Measurements from ENCODE around the gene AFAP1L1.

GRCh38 chr5:149372076-149372795 lies 100.6 kb downstream of the AFAP1L1 start:
- TF ChIP-seq ZNF740 (CRISPR knock-in tag; IDR thresholded peaks at IDR 0.05), result no peak
- no peak for TF ChIP-seq ZNF740 (tag; IDR thresholded peaks at IDR 0.05)
- no peak for TF ChIP-seq POLR3G (IDR thresholded peaks at IDR 0.05; ENCODE audit: extremely low read depth, insufficient read length, insufficient replicate concordance)
- TF ChIP-seq AFF1 (IDR thresholded peaks at IDR 0.05; ENCODE audit: low read depth in 1 of 2, partially characterized antibody in 2 of 2), result no peak
- no peak for TF ChIP-seq UBTF (IDR thresholded peaks at IDR 0.05; ENCODE audit: borderline replicate concordance in 1 of 2, low read depth in 2 of 2, low read length in 2 of 2)
- no peak for TF ChIP-seq DPF2 (IDR thresholded peaks at IDR 0.05)
- TF ChIP-seq HNRNPUL1 (IDR thresholded peaks at IDR 0.05; ENCODE audit: low read length), result no peak
- TF ChIP-seq CBX3 (IDR thresholded peaks at IDR 0.05; ENCODE audit: borderline replicate concordance in 1 of 2, low read length in 2 of 2), result no peak
- no peak for TF ChIP-seq ZNF609 (CRISPR knock-in tag; IDR thresholded peaks at IDR 0.05; ENCODE audit: borderline replicate concordance)
- TF ChIP-seq CTCF (IDR thresholded peaks at IDR 0.05 in 2 of 3, conservative IDR thresholded peaks at IDR 0.05 in 1 of 3; ENCODE audit: insufficient read depth in 2 of 3, low read depth in 1 of 3, low read length in 3 of 3), result no peak

Data from K562 (cell line).